ENCODE data around the gene CCDC88C. TPM values are rescaled to one million over a fixed set of nuclear protein-coding genes. Genes with fewer than 3 reads are reported as not detected.

CCDC88C gene
- total and polyA plus RNA-seq, 2 experiments from 2014 or later: 23.6 to 60.7 TPM

DNA sequence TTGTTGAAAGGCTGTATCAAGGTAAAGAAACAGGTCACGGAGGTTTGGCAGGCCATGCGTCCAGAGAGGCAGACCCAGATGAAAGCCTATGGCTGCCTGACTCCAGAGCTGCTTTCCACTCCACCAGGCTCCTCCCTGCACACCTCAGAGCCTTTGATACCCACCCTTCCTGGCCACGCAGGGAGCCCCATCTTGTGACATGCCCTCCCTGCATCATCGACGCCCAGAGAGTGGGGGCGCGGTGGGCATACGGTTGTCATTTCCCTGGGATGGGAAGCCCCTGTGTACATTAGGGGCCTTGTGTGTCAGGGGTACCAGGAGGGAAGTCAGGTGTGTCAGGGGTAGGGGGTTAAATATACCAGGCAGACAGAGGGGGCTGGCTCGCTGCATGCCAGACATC, 142.8 kb downstream of the CCDC88C start (continued):
- TF ChIP-seq, protein P1, sequence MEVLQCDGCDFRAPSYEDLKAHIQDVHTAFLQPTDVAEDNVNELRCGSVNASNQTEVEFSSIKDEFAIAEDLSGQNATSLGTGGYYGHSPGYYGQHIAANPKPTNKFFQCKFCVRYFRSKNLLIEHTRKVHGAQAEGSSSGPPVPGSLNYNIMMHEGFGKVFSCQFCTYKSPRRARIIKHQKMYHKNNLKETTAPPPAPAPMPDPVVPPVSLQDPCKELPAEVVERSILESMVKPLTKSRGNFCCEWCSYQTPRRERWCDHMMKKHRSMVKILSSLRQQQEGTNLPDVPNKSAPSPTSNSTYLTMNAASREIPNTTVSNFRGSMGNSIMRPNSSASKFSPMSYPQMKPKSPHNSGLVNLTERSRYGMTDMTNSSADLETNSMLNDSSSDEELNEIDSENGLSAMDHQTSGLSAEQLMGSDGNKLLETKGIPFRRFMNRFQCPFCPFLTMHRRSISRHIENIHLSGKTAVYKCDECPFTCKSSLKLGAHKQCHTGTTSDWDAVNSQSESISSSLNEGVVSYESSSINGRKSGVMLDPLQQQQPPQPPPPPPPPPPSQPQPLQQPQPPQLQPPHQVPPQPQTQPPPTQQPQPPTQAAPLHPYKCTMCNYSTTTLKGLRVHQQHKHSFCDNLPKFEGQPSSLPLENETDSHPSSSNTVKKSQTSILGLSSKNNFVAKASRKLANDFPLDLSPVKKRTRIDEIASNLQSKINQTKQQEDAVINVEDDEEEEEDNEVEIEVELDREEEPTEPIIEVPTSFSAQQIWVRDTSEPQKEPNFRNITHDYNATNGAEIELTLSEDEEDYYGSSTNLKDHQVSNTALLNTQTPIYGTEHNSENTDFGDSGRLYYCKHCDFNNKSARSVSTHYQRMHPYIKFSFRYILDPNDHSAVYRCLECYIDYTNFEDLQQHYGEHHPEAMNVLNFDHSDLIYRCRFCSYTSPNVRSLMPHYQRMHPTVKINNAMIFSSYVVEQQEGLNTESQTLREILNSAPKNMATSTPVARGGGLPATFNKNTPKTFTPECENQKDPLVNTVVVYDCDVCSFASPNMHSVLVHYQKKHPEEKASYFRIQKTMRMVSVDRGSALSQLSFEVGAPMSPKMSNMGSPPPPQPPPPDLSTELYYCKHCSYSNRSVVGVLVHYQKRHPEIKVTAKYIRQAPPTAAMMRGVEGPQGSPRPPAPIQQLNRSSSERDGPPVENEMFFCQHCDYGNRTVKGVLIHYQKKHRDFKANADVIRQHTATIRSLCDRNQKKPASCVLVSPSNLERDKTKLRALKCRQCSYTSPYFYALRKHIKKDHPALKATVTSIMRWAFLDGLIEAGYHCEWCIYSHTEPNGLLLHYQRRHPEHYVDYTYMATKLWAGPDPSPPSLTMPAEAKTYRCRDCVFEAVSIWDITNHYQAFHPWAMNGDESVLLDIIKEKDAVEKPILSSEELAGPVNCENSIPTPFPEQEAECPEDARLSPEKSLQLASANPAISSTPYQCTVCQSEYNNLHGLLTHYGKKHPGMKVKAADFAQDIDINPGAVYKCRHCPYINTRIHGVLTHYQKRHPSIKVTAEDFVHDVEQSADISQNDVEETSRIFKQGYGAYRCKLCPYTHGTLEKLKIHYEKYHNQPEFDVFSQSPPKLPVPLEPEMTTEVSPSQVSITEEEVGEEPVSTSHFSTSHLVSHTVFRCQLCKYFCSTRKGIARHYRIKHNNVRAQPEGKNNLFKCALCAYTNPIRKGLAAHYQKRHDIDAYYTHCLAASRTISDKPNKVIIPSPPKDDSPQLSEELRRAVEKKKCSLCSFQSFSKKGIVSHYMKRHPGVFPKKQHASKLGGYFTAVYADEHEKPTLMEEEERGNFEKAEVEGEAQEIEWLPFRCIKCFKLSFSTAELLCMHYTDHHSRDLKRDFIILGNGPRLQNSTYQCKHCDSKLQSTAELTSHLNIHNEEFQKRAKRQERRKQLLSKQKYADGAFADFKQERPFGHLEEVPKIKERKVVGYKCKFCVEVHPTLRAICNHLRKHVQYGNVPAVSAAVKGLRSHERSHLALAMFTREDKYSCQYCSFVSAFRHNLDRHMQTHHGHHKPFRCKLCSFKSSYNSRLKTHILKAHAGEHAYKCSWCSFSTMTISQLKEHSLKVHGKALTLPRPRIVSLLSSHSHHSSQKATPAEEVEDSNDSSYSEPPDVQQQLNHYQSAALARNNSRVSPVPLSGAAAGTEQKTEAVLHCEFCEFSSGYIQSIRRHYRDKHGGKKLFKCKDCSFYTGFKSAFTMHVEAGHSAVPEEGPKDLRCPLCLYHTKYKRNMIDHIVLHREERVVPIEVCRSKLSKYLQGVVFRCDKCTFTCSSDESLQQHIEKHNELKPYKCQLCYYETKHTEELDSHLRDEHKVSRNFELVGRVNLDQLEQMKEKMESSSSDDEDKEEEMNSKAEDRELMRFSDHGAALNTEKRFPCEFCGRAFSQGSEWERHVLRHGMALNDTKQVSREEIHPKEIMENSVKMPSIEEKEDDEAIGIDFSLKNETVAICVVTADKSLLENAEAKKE (CRISPR knock-in tag; IDR thresholded peaks at IDR 0.05): no peak
- TF ChIP-seq JUNB (IDR thresholded peaks at IDR 0.05; ENCODE audit: unreplicated experiment) (no peak), CREB1 (CRISPR knock-in tag; IDR thresholded peaks at IDR 0.05; ENCODE audit: low read depth) (no peak)
- TF ChIP-seq, protein P2, sequence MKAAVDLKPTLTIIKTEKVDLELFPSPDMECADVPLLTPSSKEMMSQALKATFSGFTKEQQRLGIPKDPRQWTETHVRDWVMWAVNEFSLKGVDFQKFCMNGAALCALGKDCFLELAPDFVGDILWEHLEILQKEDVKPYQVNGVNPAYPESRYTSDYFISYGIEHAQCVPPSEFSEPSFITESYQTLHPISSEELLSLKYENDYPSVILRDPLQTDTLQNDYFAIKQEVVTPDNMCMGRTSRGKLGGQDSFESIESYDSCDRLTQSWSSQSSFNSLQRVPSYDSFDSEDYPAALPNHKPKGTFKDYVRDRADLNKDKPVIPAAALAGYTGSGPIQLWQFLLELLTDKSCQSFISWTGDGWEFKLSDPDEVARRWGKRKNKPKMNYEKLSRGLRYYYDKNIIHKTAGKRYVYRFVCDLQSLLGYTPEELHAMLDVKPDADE (IDR thresholded peaks at IDR 0.05): no peak

DNA sequence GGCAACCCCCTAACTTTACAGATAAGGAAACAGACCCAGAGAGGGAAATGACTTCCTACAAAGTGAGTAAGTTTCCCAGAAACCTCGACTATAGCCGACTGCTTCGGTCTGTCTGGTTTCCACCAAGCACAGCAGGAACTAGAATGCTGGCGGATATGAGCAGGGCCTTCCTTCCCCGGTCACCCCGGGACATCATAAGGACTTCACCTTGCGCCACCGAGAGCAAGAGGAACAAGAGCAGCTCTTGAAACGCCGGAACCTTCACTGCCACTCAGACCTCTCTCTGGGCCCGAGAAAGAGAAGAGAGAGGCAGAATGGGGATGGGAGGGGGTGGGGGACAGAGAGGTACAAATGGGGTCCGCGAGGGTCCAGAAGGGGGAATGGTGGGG, 143.7 kb downstream of the CCDC88C start:
- Mint-ChIP-seq H3K27me3 (ENCODE audit: insufficient read depth, low read depth, poor library complexity) (peaks cover 6% of the 10 kb centered on the region), H3K27ac (no peak overlapping the region), H3K4me3 (no peak overlapping the region), H3K4me1 (0 out of 3 replicates have a peak, but pooled peaks cover 2% of the 10 kb centered on the region), H3K9me3 (no peaks in the 10 kb centered on the region; the same call in 2 of the 3 replicates), H3K36me3 (ENCODE audit: low read depth) (peaks cover 27% of the 10 kb centered on the region)
- Histone ChIP-seq H3K4me3 (no peak overlapping the region), H3K9me2 (ENCODE audit: insufficient read depth) (no peaks in the 10 kb centered on the region), H3K27ac (ENCODE audit: low read depth) (no peak overlapping the region), H2AFZ (no peak overlapping the region), H4K20me1 (replicated peaks; ENCODE audit: insufficient read depth) (0 out of 2 replicates have a peak, but pooled peaks cover 4% of the 10 kb centered on the region), H3K4me2 (no peak overlapping the region), H3K27me3 (ENCODE audit: insufficient read depth) (no peaks in the 10 kb centered on the region), H3K79me2 (replicated peaks; ENCODE audit: insufficient read depth) (no peaks in the 10 kb centered on the region), H3K36me3 (ENCODE audit: insufficient read depth) (peaks cover 6% of the 10 kb centered on the region; the same call in 1 of the 2 replicates), H3F3A (replicated peaks; ENCODE audit: low read depth) (no peaks in the 10 kb centered on the region), H3K4me1 (ENCODE audit: insufficient read depth) (no peaks in the 10 kb centered on the region)
- no peak for DNase-seq (ENCODE audit: low spot score)
- TF ChIP-seq CREB1 (CRISPR knock-in tag; IDR thresholded peaks at IDR 0.05; ENCODE audit: low read depth): no peak
- ATAC-seq: no peak
